Measurements from ENCODE around the gene CCDC40.

DNA sequence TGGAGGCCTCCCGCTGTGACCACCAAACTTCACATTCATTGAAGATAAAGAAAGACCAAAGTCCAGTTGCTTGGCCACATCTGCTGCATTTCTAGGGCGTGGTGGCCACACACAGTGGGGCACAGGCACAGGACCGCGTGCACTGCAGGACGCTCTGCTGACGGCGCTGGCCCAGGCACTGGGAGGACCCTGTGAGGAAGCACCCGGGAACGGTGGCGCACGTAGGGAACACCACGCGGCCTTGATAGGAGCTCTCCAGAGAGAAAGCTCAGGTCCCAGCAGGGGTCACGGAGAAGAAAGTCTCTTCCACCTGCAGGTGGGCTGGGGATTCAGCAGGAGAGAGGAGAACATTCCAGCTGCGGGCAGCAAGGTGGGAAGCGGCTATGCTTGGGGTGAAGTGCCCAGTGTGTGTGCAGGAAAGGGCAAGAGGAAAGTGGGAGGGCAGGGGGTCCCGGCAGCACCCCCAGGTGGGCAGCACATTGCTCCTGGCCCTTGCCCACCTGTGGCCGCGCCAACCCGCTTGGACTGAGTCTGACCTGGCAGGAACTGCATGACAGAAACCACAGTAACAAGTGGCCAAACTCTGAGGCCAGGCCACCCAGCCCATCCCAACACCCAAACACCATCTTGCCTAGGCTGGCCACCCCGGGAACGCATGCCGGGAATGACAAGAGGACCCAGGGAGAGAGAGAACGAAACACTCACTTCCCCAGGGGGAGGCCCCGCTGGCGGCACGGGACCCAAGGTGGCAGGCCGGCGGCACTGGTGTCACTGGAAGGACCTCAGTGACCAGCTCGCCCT is 33.6 kb upstream of the CCDC40 start:
- TF ChIP-seq, protein P1, sequence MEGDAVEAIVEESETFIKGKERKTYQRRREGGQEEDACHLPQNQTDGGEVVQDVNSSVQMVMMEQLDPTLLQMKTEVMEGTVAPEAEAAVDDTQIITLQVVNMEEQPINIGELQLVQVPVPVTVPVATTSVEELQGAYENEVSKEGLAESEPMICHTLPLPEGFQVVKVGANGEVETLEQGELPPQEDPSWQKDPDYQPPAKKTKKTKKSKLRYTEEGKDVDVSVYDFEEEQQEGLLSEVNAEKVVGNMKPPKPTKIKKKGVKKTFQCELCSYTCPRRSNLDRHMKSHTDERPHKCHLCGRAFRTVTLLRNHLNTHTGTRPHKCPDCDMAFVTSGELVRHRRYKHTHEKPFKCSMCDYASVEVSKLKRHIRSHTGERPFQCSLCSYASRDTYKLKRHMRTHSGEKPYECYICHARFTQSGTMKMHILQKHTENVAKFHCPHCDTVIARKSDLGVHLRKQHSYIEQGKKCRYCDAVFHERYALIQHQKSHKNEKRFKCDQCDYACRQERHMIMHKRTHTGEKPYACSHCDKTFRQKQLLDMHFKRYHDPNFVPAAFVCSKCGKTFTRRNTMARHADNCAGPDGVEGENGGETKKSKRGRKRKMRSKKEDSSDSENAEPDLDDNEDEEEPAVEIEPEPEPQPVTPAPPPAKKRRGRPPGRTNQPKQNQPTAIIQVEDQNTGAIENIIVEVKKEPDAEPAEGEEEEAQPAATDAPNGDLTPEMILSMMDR (IDR thresholded peaks at IDR 0.05): no peak
- TF ChIP-seq POLR2A (IDR thresholded peaks at IDR 0.05): no peak
